PC-9 (cell line): ENCODE data around the gene CNOT1. TPM values are rescaled to one million over a fixed set of nuclear protein-coding genes. Genes with fewer than 3 reads are reported as not detected.
A peak's percentile ranks its signal among the peaks of the same experiment; 100 is the strongest.

Source experiments
- BruUV-seq: library from RNA; stranded (reverse); fragments of 400-500 nt; replicated peaks from 2 replicates; lab custom pipeline; 2021; lab: Mats Ljungman, UMichigan
- CTCF ChIA-PET: fragments of 300-600 bp; sonication (Branson Sonifier 250); formaldehyde crosslinking; loops from one replicate; lab custom pipeline; 2022; ENCODE audit warnings: antibody characterized with exemption; lab: Charles Lee
- POLR2A ChIA-PET: fragments of 300-600 bp; sonication (Branson Sonifier 250); formaldehyde crosslinking; loops from one replicate; lab custom pipeline; 2022; ENCODE audit warnings: antibody characterized with exemption; ENCODE audit not compliant: unreplicated experiment; lab: Charles Lee
- DNase-seq, 2 experiments: peaks; one replicate each; pipeline versions ENCODE4 v3.0.0 to v3.0.0-alpha.2; 2015 to 2022; ENCODE audit warnings: mixed read lengths in 1 of 2
- H2AFZ ChIP-seq: fragments of 200-600 bp; sonication (generic); 2 replicates; pipeline ENCODE4 v1.8.1; 2017; ENCODE audit warnings: antibody characterized with exemption
- H3F3A ChIP-seq: fragments of 200-600 bp; sonication (generic); 2 replicates; pipeline ENCODE4 v1.8.1; 2017; ENCODE audit warnings: antibody characterized with exemption, mild to moderate bottlenecking, low read depth; ENCODE audit not compliant: insufficient read depth
- H3K27ac ChIP-seq: fragments of 200-600 bp; sonication (generic); 2 replicates; pipeline ENCODE4 v1.6.1; 2016; ENCODE audit warnings: mixed run types
- H3K27me3 ChIP-seq: fragments of 200-600 bp; sonication (generic); 2 replicates; pipeline ENCODE4 v1.6.1; 2016; ENCODE audit warnings: low read depth, mixed run types; ENCODE audit not compliant: insufficient read depth
- H3K36me3 ChIP-seq: fragments of 200-600 bp; sonication (generic); 2 replicates; pipeline ENCODE4 v1.6.1; 2016; ENCODE audit warnings: low read depth, mixed run types
- H3K4me1 ChIP-seq: fragments of 200-600 bp; sonication (generic); replicated peaks from 2 replicates; pipeline ENCODE4 v1.6.1; 2016; ENCODE audit warnings: mixed run types; ENCODE audit not compliant: insufficient read depth
- H3K4me2 ChIP-seq: fragments of 200-600 bp; sonication (generic); 2 replicates; pipeline ENCODE4 v1.6.1; 2017; ENCODE audit warnings: mixed run types
- H3K4me3 ChIP-seq: fragments of 200-600 bp; sonication (generic); 2 replicates; pipeline ENCODE4 v1.6.1; 2016; ENCODE audit warnings: mixed run types
- H3K79me2 ChIP-seq: fragments of 200-600 bp; sonication (generic); 2 replicates; pipeline ENCODE4 v1.6.1; 2017; ENCODE audit warnings: low read depth, mixed run types
- H3K9me2 ChIP-seq: fragments of 200-600 bp; sonication (generic); 2 replicates; pipeline ENCODE4 v1.8.1; 2017; ENCODE audit warnings: mild to moderate bottlenecking; ENCODE audit not compliant: insufficient read depth
- H3K9me3 ChIP-seq: fragments of 200-600 bp; sonication (generic); 2 replicates; pipeline ENCODE4 v1.8.1; 2016; ENCODE audit warnings: low read depth; ENCODE audit not compliant: insufficient read depth
- H4K20me1 ChIP-seq: fragments of 200-600 bp; sonication (generic); 2 replicates; pipeline ENCODE4 v1.8.1; 2017; ENCODE audit not compliant: insufficient read depth
- CTCF ChIP-seq: fragments of 200-600 bp; sonication (generic); conservative IDR thresholded peaks from 2 replicates; pipeline ENCODE4 v1.6.1; 2017; ENCODE audit warnings: mixed run types, antibody characterized with exemption, mild to moderate bottlenecking, moderate library complexity
- EZH2 ChIP-seq: fragments of 200-600 bp; sonication (generic); IDR thresholded peaks from 2 replicates; pipeline ENCODE4 v1.8.0; 2017; ENCODE audit warnings: antibody characterized with exemption, low read depth
- intact Hi-C: fragments of 100-400 bp; cut with micrococcal nuclease; formaldehyde crosslinking; loops from one replicate; pipeline ENCODE4 v1.10.0; 2022; ENCODE audit not compliant: unreplicated experiment
- total RNA-seq: library from RNA; stranded (reverse); gene quantifications from 2 replicates; pipeline ENCODE4 v1.2.3, GENCODE V29; 2021

CNOT1 gene
- total RNA-seq, 1 experiment from 2014 or later = 233 TPM

GRCh38 chr16:58563775-58564174 lies 65.9 kb downstream of the CNOT1 start:
- Histone ChIP-seq H3K4me1 (peaks cover 13% of the 10 kb centered on the region), H3K27me3 (no peaks in the 10 kb centered on the region), H3K79me2 (peaks cover 36% of the 10 kb centered on the region), H3K4me2 (no peak overlapping the region), H3K9me2 (no peaks in the 10 kb centered on the region), H3K4me3 (no peak overlapping the region), H3F3A (peaks cover 45% of the 10 kb centered on the region), H3K27ac (peak overlapping the region; percentile 13; the same call in 1 of the 2 replicates), H3K9me3 (no peaks in the 10 kb centered on the region), H4K20me1 (peaks cover 63% of the 10 kb centered on the region), H2AFZ (no peak overlapping the region), H3K36me3 (peaks cover 29% of the 10 kb centered on the region)
- POLR2A ChIA-PET = no interaction called here
- intact Hi-C loops = no loop called here
- CTCF ChIA-PET = interaction anchor here (0.6 kb wide), 1 partner anchor 97 kb away, joined by 4 read pairs; no protein-coding TSS in a partner anchor
- DNase-seq = no peak
- BruUV-seq = no TSS peak
- TF ChIP-seq EZH2 = no peak
- TF ChIP-seq CTCF = no peak

GRCh38 chr16:58563235-58563634 lies 66.4 kb downstream of the CNOT1 start:
- Histone ChIP-seq H3K27me3 (no peaks in the 10 kb centered on the region), H3K27ac (peak overlapping the region; percentile 13; the same call in 1 of the 2 replicates), H4K20me1 (peaks cover 65% of the 10 kb centered on the region), H3K4me3 (no peak overlapping the region), H3F3A (peaks cover 45% of the 10 kb centered on the region), H3K9me3 (no peaks in the 10 kb centered on the region), H3K4me1 (peaks cover 13% of the 10 kb centered on the region), H3K9me2 (no peaks in the 10 kb centered on the region), H3K4me2 (no peak overlapping the region), H2AFZ (no peak overlapping the region), H3K79me2 (peaks cover 38% of the 10 kb centered on the region), H3K36me3 (peaks cover 31% of the 10 kb centered on the region)
- TF ChIP-seq CTCF (no peak), EZH2 (no peak)
- ChIA-PET POLR2A (no interaction called here), CTCF (interaction anchor here (0.6 kb wide), 1 partner anchor 98 kb away, joined by 4 read pairs; no protein-coding TSS in a partner anchor)
- DNase-seq = peak in 1 of 2 experiments; percentile 76
- no TSS peak for BruUV-seq
- intact Hi-C loops = no loop called here

- no peak for TF ChIP-seq EZH2
- no peak for TF ChIP-seq CTCF
- Histone ChIP-seq H3K4me1 (no peaks in the 10 kb centered on the region), H4K20me1 (peaks cover 35% of the 10 kb centered on the region), H3K9me3 (no peaks in the 10 kb centered on the region), H3F3A (peaks cover 29% of the 10 kb centered on the region), H3K4me2 (no peak overlapping the region), H3K27me3 (no peaks in the 10 kb centered on the region), H3K27ac (no peak overlapping the region), H3K4me3 (no peak overlapping the region), H3K36me3 (peaks cover 43% of the 10 kb centered on the region), H2AFZ (no peak overlapping the region), H3K9me2 (no peaks in the 10 kb centered on the region), H3K79me2 (peaks cover 14% of the 10 kb centered on the region; the same call in 1 of the 2 replicates)
- ChIA-PET CTCF (no interaction called here), POLR2A (no interaction called here)
- no peak for DNase-seq
- no TSS peak for BruUV-seq
- intact Hi-C loops = no loop called here
These were observed 72.9 kb downstream of the CNOT1 start for GRCh38 chr16:58556678-58557077.
